CD4-positive, CD25-positive, alpha-beta regulatory T cell (primary cell): ENCODE data around the gene AP1B1. TPM values are rescaled to one million over a fixed set of nuclear protein-coding genes. Genes with fewer than 3 reads are reported as not detected.

Source experiments
- ATAC-seq, 2 donors: fragments of 150-1000 bp; cut with Tn5 transposase; one replicate each; pipeline ENCODE4 v1.10.0; 2021; ENCODE audit warnings: low read depth in 2 of 2, moderate number of reproducible peaks in 2 of 2, moderate library complexity in 1 of 2
- DNase-seq, 3 donors: peaks; one replicate each; pipeline versions ENCODE4 v3.0.0 to v3.0.0-alpha.2; 2012 to 2022; ENCODE audit warnings: mixed read lengths in 1 of 3
- H3K27ac ChIP-seq: one replicate; pipeline ENCODE4 v1.7.0; 2013; ENCODE audit warnings: mild to moderate bottlenecking, low read length; ENCODE audit not compliant: insufficient read depth, poor library complexity, severe bottlenecking
- H3K27me3 ChIP-seq: one replicate; pipeline ENCODE4 v1.7.0; 2013; ENCODE audit warnings: low read length; ENCODE audit not compliant: control insufficient read depth, insufficient read depth
- H3K36me3 ChIP-seq: one replicate; pipeline ENCODE4 v1.7.0; 2013; ENCODE audit warnings: mild to moderate bottlenecking, low read length, moderate library complexity; ENCODE audit not compliant: control insufficient read depth, insufficient read depth
- H3K4me1 ChIP-seq: 2 replicates; pipeline ENCODE4 v1.7.0; 2013; ENCODE audit warnings: mild to moderate bottlenecking, low read length; ENCODE audit not compliant: insufficient read depth, control insufficient read depth, poor library complexity, severe bottlenecking
- H3K4me3 ChIP-seq: one replicate; pipeline ENCODE4 v1.7.0; 2013; ENCODE audit warnings: low read depth, mild to moderate bottlenecking, low read length, moderate library complexity
- H3K9me3 ChIP-seq, 2 experiments: 1 replicate in 1 of 2; 2 replicates in 1 of 2; pipeline ENCODE4 v1.7.0; 2013; ENCODE audit warnings: low read length in 2 of 2, mild to moderate bottlenecking in 1 of 2, moderate library complexity in 1 of 2; ENCODE audit not compliant: control insufficient read depth in 2 of 2
- H3K27ac Mint-ChIP-seq, 3 donors: one replicate each; pipeline ENCODE4 v1.8.0; 2020 to 2022; ENCODE audit warnings: mild to moderate bottlenecking in 3 of 3, mixed read lengths in 3 of 3, moderate library complexity in 2 of 3
- H3K27me3 Mint-ChIP-seq: one replicate; pipeline ENCODE4 v1.8.0; 2022; ENCODE audit warnings: mild to moderate bottlenecking, mixed read lengths
- H3K36me3 Mint-ChIP-seq: one replicate; pipeline ENCODE4 v1.8.0; 2020; ENCODE audit warnings: mixed read lengths
- H3K4me1 Mint-ChIP-seq, 4 donors: one replicate each; pipeline ENCODE4 v1.8.0; 2020 to 2022; ENCODE audit warnings: mixed read lengths in 4 of 4, mild to moderate bottlenecking in 1 of 4
- H3K4me3 Mint-ChIP-seq, 4 donors: one replicate each; pipeline ENCODE4 v1.8.0; 2020 to 2022; ENCODE audit warnings: mild to moderate bottlenecking in 4 of 4, mixed read lengths in 4 of 4, moderate library complexity in 3 of 4
- H3K9me3 Mint-ChIP-seq, 7 donors: one replicate each; pipeline ENCODE4 v1.8.0; 2020 to 2022; ENCODE audit warnings: mixed read lengths in 7 of 7, mild to moderate bottlenecking in 3 of 7, moderate library complexity in 2 of 7
- polyA plus RNA-seq, 4 donors: library from polyadenylated mRNA; unstranded; fragments of 300-500 nt; fragmentation: Illumina TruSeq; gene quantifications; one replicate each; pipeline ENCODE4 v1.2.3, GENCODE V29; 2021
- total RNA-seq: library from RNA; stranded (reverse); gene quantifications from one replicate; pipeline ENCODE4 v1.2.3, GENCODE V29; 2022

The AP1B1 gene
- total and polyA plus RNA-seq, 5 donors from 2014 or later = 11.7 to 40.8 (median 14.7) TPM

DNA sequence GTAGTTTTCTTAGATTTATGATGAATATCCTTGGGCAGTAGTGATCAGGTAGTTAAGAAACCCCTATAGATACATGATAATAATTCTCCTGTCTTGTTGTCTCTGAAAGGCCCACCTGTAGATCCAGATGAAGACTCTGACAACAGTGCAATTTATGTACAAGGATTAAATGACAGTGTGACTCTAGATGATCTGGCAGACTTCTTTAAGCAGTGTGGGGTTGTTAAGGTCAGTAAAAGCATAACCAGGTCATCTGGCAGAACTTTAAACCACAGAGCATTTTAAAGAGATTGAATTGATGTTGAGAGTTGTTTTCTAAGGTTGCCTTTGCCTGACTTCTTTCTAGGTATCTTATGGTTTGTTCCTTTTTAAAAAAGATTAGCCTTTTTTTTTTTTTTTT lies 96.0 kb downstream of the AP1B1 start:
- Mint-ChIP-seq H3K9me3 (no peaks in the 10 kb centered on the region), H3K36me3 (peaks cover 56% of the 10 kb centered on the region), H3K4me3 (no peak overlapping the region), H3K27ac (no peak overlapping the region), H3K27me3 (no peaks in the 10 kb centered on the region), H3K4me1 (peaks cover 6 to 22% (median 14%) of the 10 kb centered on the region in 4 donors)
- peaks cover 98% of the 10 kb centered on the region for H3K36me3 ChIP-seq
- no peak overlapping the region for H3K4me3 ChIP-seq
- H3K9me3 ChIP-seq = no peaks in the 10 kb centered on the region
- ATAC-seq = no peak
- H3K27ac ChIP-seq = no peak overlapping the region
- DNase-seq = no peak
- no peaks in the 10 kb centered on the region for H3K4me1 ChIP-seq
- H3K27me3 ChIP-seq = no peaks in the 10 kb centered on the region

GRCh38 chr22:29291215-29291614 lies 97.2 kb downstream of the AP1B1 start:
- no peaks in the 10 kb centered on the region for H3K4me1 ChIP-seq
- DNase-seq = no peak
- no peak overlapping the region for H3K4me3 ChIP-seq
- H3K27ac Mint-ChIP-seq = no peak overlapping the region
- no peak for ATAC-seq
- H3K4me1 Mint-ChIP-seq = peaks cover 12 to 23% (median 20%) of the 10 kb centered on the region in 4 donors
- H3K9me3 ChIP-seq = no peaks in the 10 kb centered on the region
- no peaks in the 10 kb centered on the region for H3K9me3 Mint-ChIP-seq
- H3K36me3 Mint-ChIP-seq = peaks cover 59% of the 10 kb centered on the region
- H3K27me3 ChIP-seq = no peaks in the 10 kb centered on the region
- H3K27ac ChIP-seq = no peak overlapping the region
- no peak overlapping the region for H3K4me3 Mint-ChIP-seq
- peaks cover 98% of the 10 kb centered on the region for H3K36me3 ChIP-seq
- H3K27me3 Mint-ChIP-seq = no peaks in the 10 kb centered on the region

DNA sequence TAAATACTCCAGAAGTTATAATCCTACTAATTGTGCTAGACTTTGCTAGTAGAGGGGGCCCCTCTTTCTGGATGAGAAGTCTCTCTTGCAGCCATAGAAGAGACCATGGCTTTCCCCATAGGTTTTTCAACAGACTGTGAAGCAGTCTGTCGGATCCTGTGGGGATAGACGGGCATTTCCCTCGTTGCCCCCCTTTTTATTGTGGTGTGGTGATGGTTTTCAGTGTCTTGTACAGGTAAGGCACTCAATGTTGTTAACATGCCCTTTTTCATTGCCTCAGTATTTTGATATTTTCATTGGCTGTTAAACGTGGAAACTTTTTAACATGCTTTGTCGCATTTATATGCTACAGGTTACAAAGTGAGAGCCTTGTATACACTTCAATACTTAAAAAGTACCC lies 98.3 kb downstream of the AP1B1 start:
- H3K27me3 ChIP-seq = no peaks in the 10 kb centered on the region
- Mint-ChIP-seq H3K36me3 (peaks cover 59% of the 10 kb centered on the region), H3K9me3 (no peaks in the 10 kb centered on the region), H3K4me3 (no peak overlapping the region), H3K4me1 (peaks cover 12 to 27% (median 22%) of the 10 kb centered on the region in 4 donors), H3K27me3 (no peaks in the 10 kb centered on the region), H3K27ac (no peak overlapping the region)
- DNase-seq (no peak), ATAC-seq (no peak)
- H3K9me3 ChIP-seq = no peaks in the 10 kb centered on the region
- H3K4me1 ChIP-seq = no peaks in the 10 kb centered on the region
- no peak overlapping the region for H3K27ac ChIP-seq
- H3K4me3 ChIP-seq = no peak overlapping the region
- peaks cover 96% of the 10 kb centered on the region for H3K36me3 ChIP-seq

GRCh38 chr22:29288837-29289236 lies 99.5 kb downstream of the AP1B1 start:
- peaks cover 12 to 32% (median 24%) of the 10 kb centered on the region in 4 donors for H3K4me1 Mint-ChIP-seq
- Histone ChIP-seq H3K4me1 (no peaks in the 10 kb centered on the region), H3K27ac (no peak overlapping the region), H3K36me3 (peaks cover 96% of the 10 kb centered on the region), H3K27me3 (no peaks in the 10 kb centered on the region), H3K4me3 (no peak overlapping the region), H3K9me3 (no peaks in the 10 kb centered on the region)
- no peaks in the 10 kb centered on the region for H3K27me3 Mint-ChIP-seq
- no peak for ATAC-seq
- no peak overlapping the region for H3K4me3 Mint-ChIP-seq
- H3K36me3 Mint-ChIP-seq = peaks cover 66% of the 10 kb centered on the region
- H3K9me3 Mint-ChIP-seq = no peaks in the 10 kb centered on the region
- DNase-seq = no peak
- H3K27ac Mint-ChIP-seq = peak overlapping the region in 1 of 3 donors; percentile 62

- Histone ChIP-seq H3K9me3 (no peaks in the 10 kb centered on the region), H3K36me3 (peaks cover 87% of the 10 kb centered on the region), H3K4me1 (no peaks in the 10 kb centered on the region), H3K27ac (no peak overlapping the region), H3K27me3 (no peaks in the 10 kb centered on the region), H3K4me3 (no peak overlapping the region)
- Mint-ChIP-seq H3K36me3 (peaks cover 56% of the 10 kb centered on the region), H3K27ac (peak overlapping the region in 1 of 3 donors; percentile 4), H3K9me3 (peaks cover 0 to 2% (median 0%) of the 10 kb centered on the region in 7 donors), H3K4me1 (peaks cover 14 to 38% (median 25%) of the 10 kb centered on the region in 4 donors), H3K4me3 (no peak overlapping the region), H3K27me3 (no peaks in the 10 kb centered on the region)
- no peak for ATAC-seq
- DNase-seq = no peak
Measured at GRCh38 chr22:29284196-29284595, 104.2 kb downstream of the AP1B1 start.

- H3K9me3 Mint-ChIP-seq = peaks cover 0 to 2% (median 0%) of the 10 kb centered on the region in 7 donors
- no peak for ATAC-seq
- no peak overlapping the region for H3K27ac ChIP-seq
- H3K36me3 Mint-ChIP-seq = peaks cover 52% of the 10 kb centered on the region
- H3K27me3 ChIP-seq = no peaks in the 10 kb centered on the region
- no peak overlapping the region for H3K4me3 ChIP-seq
- peaks cover 44 to 63% (median 49%) of the 10 kb centered on the region in 4 donors for H3K4me1 Mint-ChIP-seq
- H3K4me3 Mint-ChIP-seq = peak overlapping the region in 1 of 4 donors; percentile 32
- peak overlapping the region in 1 of 3 donors; percentile 67 for H3K27ac Mint-ChIP-seq
- H3K4me1 ChIP-seq = peaks cover 21% of the 10 kb centered on the region
- no peak for DNase-seq
- H3K9me3 ChIP-seq = no peaks in the 10 kb centered on the region
- peaks cover 90% of the 10 kb centered on the region for H3K36me3 ChIP-seq
- no peaks in the 10 kb centered on the region for H3K27me3 Mint-ChIP-seq
Measured at GRCh38 chr22:29277927-29278326, 110.4 kb downstream of the AP1B1 start.

Other genes with a start within 250 kb of the AP1B1 start
- gene EMID1, start 182.7 kb downstream of the AP1B1 start, total RNA-seq = 1.3 TPM
- under 1 TPM in 1 of 4 donors, not detected in 3; 0.40 TPM for gene EMID1, start 182.7 kb downstream of the AP1B1 start, polyA plus RNA-seq
- gene RHBDD3, start 120.6 kb downstream of the AP1B1 start, total RNA-seq = 16.0 TPM
- 10 to 100 TPM in 2 of 4 donors, 1 to 10 TPM in 2; 6.5 to 11.4 (median 9.2) TPM for gene RHBDD3, start 120.6 kb downstream of the AP1B1 start, polyA plus RNA-seq
- 338 TPM for gene EWSR1, start 120.3 kb downstream of the AP1B1 start, total RNA-seq
- gene EWSR1, start 120.3 kb downstream of the AP1B1 start, polyA plus RNA-seq = 100 to 1,000 TPM; 175 to 215 (median 194) TPM
- gene GAS2L1, start 81.9 kb downstream of the AP1B1 start, total RNA-seq = 1.8 TPM
- gene GAS2L1, start 81.9 kb downstream of the AP1B1 start, polyA plus RNA-seq = under 1 TPM in 1 of 4 donors, not detected in 3; 0.22 TPM
- gene RASL10A, start 72.9 kb downstream of the AP1B1 start, total RNA-seq = not detected
- not detected for gene RASL10A, start 72.9 kb downstream of the AP1B1 start, polyA plus RNA-seq
- gene RFPL1, start 50.0 kb upstream of the AP1B1 start, total RNA-seq = not detected
- not detected for gene RFPL1, start 50.0 kb upstream of the AP1B1 start, polyA plus RNA-seq
- gene NEFH, start 91.6 kb upstream of the AP1B1 start, total RNA-seq = 0.32 TPM
- under 1 TPM; 0.08 to 0.49 (median 0.25) TPM for gene NEFH, start 91.6 kb upstream of the AP1B1 start, polyA plus RNA-seq
- 54.0 TPM for gene THOC5, start 165.2 kb upstream of the AP1B1 start, total RNA-seq
- gene THOC5, start 165.2 kb upstream of the AP1B1 start, polyA plus RNA-seq = 10 to 100 TPM; 27.8 to 33.7 (median 30.7) TPM
- 26.9 TPM for gene NIPSNAP1, start 192.5 kb upstream of the AP1B1 start, total RNA-seq
- gene NIPSNAP1, start 192.5 kb upstream of the AP1B1 start, polyA plus RNA-seq = 10 to 100 TPM; 48.5 to 61.9 (median 54.5) TPM
- gene NF2, start 215.1 kb upstream of the AP1B1 start, total RNA-seq = 31.6 TPM
- gene NF2, start 215.1 kb upstream of the AP1B1 start, polyA plus RNA-seq = 10 to 100 TPM; 16.4 to 20.0 (median 18.5) TPM